Measurements from ENCODE around the gene LAMC2. TPM values are rescaled to one million over a fixed set of nuclear protein-coding genes. Genes with fewer than 3 reads are reported as not detected.

LAMC2 gene
- not detected for total RNA-seq (2013)
- not detected for polyA plus RNA-seq
- polyA minus RNA-seq: not detected in 2 replicates
- total RNA-seq: 0 to 3.6 (median 0.12) reads per million in 11 experiments

- peaks cover 0 to 8% (median 2%) of the 10 kb centered on the region in 7 donors for H3K9me3 Mint-ChIP-seq
- Histone ChIP-seq H3K36me3 (replicated peaks in 1 of 2; ENCODE audit: control insufficient read depth in 1 of 2, insufficient read depth in 2 of 2, low read length in 2 of 2) (no peaks in the 10 kb centered on the region), H3K9ac (ENCODE audit: insufficient read depth, low read length, poor library complexity, severe bottlenecking) (no peak within 1 kb of the TSS), H3K27ac (ENCODE audit: low read depth in 1 of 2, low read length in 2 of 2) (no peak within 1 kb of the TSS), H3K79me2 (ENCODE audit: insufficient read depth, low read length) (no peaks in the 10 kb centered on the region), H3K4me2 (replicated peaks; ENCODE audit: extremely low read depth, low read length, poor library complexity, severe bottlenecking) (no peak within 1 kb of the TSS), H3K27me3 (ENCODE audit: control insufficient read depth in 2 of 2, insufficient read depth in 2 of 2, low read length in 2 of 2) (peaks cover 23 to 37% of the 10 kb centered on the region in 2 donors), H3K4me1 (ENCODE audit: control insufficient read depth in 1 of 2, insufficient read depth in 2 of 2, low read length in 2 of 2) (no peaks in the 10 kb centered on the region), H2AFZ (ENCODE audit: insufficient read depth, low read depth, low read length, poor library complexity, severe bottlenecking) (no peak within 1 kb of the TSS), H3K9me3 (replicated peaks in 1 of 2; ENCODE audit: control insufficient read depth in 1 of 2, insufficient read depth in 1 of 2, low read length in 2 of 2) (no peaks in the 10 kb centered on the region), H4K20me1 (ENCODE audit: insufficient read depth, low read length) (no peaks in the 10 kb centered on the region), H3K4me3 (replicated peaks in 1 of 3; ENCODE audit: low read depth in 2 of 3, low read length in 3 of 3) (no peak within 1 kb of the TSS)
- no peak for TF ChIP-seq CTCF (IDR thresholded peaks at IDR 0.05)
- H3K4me3 Mint-ChIP-seq: peak within 1 kb of the TSS; percentile 37 to 63
- 6% methylated on average over 26 of the region's 30 CpGs for WGBS (ENCODE audit: insufficient coverage)
- intact Hi-C loops (cut with micrococcal nuclease): no loop called here
- no peaks in the 10 kb centered on the region for H3K36me3 Mint-ChIP-seq
- no peak for DNase-seq
- H3K27ac Mint-ChIP-seq: no peak within 1 kb of the TSS
- peaks cover 7% of the 10 kb centered on the region for H3K4me1 Mint-ChIP-seq
- H3K27me3 Mint-ChIP-seq (ENCODE audit: low read depth in 3 of 3): peaks cover 29 to 37% (median 29%) of the 10 kb centered on the region in 3 donors
These were observed at the start of gene LAMC2 for GRCh38 chr1:183185941-183186490. Gene LAMC2, plus strand, starts transcription at chr1:183186264. Its CDS starts 89 bp downstream, at chr1:183186353.

GRCh38 chr1:183137782-183138181, 48.3 kb upstream of the LAMC2 start:
- Histone ChIP-seq H3K27me3 (ENCODE audit: control insufficient read depth in 2 of 2, insufficient read depth in 2 of 2, low read length in 2 of 2) (no peaks in the 10 kb centered on the region), H3K4me1 (ENCODE audit: control insufficient read depth in 1 of 2, insufficient read depth in 2 of 2, low read length in 2 of 2) (no peaks in the 10 kb centered on the region), H3K4me3 (replicated peaks in 1 of 3; ENCODE audit: low read depth in 2 of 3, low read length in 3 of 3) (no peak overlapping the region), H3K9me3 (replicated peaks in 1 of 2; ENCODE audit: control insufficient read depth in 1 of 2, insufficient read depth in 1 of 2, low read length in 2 of 2) (no peaks in the 10 kb centered on the region), H3K27ac (ENCODE audit: low read depth in 1 of 2, low read length in 2 of 2) (no peak overlapping the region), H3K9ac (ENCODE audit: insufficient read depth, low read length, poor library complexity, severe bottlenecking) (no peak overlapping the region), H3K36me3 (replicated peaks in 1 of 2; ENCODE audit: control insufficient read depth in 1 of 2, insufficient read depth in 2 of 2, low read length in 2 of 2) (peaks cover 0 to 9% of the 10 kb centered on the region in 2 donors), H3K79me2 (ENCODE audit: insufficient read depth, low read length) (no peaks in the 10 kb centered on the region), H2AFZ (ENCODE audit: insufficient read depth, low read depth, low read length, poor library complexity, severe bottlenecking) (no peak overlapping the region), H4K20me1 (ENCODE audit: insufficient read depth, low read length) (no peaks in the 10 kb centered on the region), H3K4me2 (replicated peaks; ENCODE audit: extremely low read depth, low read length, poor library complexity, severe bottlenecking) (no peak overlapping the region)
- Mint-ChIP-seq H3K4me3 (no peak overlapping the region), H3K27me3 (ENCODE audit: low read depth in 3 of 3) (no peaks in the 10 kb centered on the region), H3K9me3 (no peaks in the 10 kb centered on the region), H3K27ac (no peak overlapping the region), H3K4me1 (peaks cover 3% of the 10 kb centered on the region), H3K36me3 (no peaks in the 10 kb centered on the region)
- TF ChIP-seq CTCF (IDR thresholded peaks at IDR 0.05): no peak
- intact Hi-C loops (cut with micrococcal nuclease): no loop called here
- 67% methylated on average over 1 of the region's 3 CpGs for WGBS (ENCODE audit: insufficient coverage)
- DNase-seq: no peak
